GM23338 (cell line): Measurements from ENCODE around the gene TREM2. TPM values are rescaled to one million over a fixed set of nuclear protein-coding genes. Genes with fewer than 3 reads are reported as not detected.

Experiments
- ATAC-seq: fragments of 200-7000 bp; cut with Tn5 transposase; 3 replicates; pipeline ENCODE4 v1.9.1; 2020
- DNase-seq: peaks from one replicate; pipeline ENCODE4 v3.0.0-alpha.2; 2015; ENCODE audit warnings: low spot score
- H2AFZ ChIP-seq: fragments of 200-600 bp; sonication (generic); 2 replicates; pipeline ENCODE4 v1.8.0; 2016; ENCODE audit warnings: antibody characterized with exemption, mild to moderate bottlenecking, moderate library complexity
- H3F3A ChIP-seq: fragments of 200-600 bp; sonication (generic); replicated peaks from 2 replicates; pipeline ENCODE4 v1.8.0; 2017; ENCODE audit warnings: antibody characterized with exemption, mixed run types, low read depth
- H3K27ac ChIP-seq: fragments of 200-600 bp; sonication (generic); 2 replicates; pipeline ENCODE4 v1.6.1; 2016; ENCODE audit warnings: low read depth
- H3K27me3 ChIP-seq: fragments of 200-600 bp; sonication (generic); 2 replicates; pipeline ENCODE4 v1.8.0; 2016; ENCODE audit warnings: mild to moderate bottlenecking, mixed run types, moderate library complexity; ENCODE audit not compliant: insufficient read depth
- H3K36me3 ChIP-seq: fragments of 200-600 bp; sonication (generic); 2 replicates; pipeline ENCODE4 v1.8.0; 2016; ENCODE audit warnings: mild to moderate bottlenecking; ENCODE audit not compliant: insufficient read depth
- H3K4me1 ChIP-seq: fragments of 200-600 bp; sonication (generic); 2 replicates; pipeline ENCODE4 v1.8.0; 2016; ENCODE audit warnings: mild to moderate bottlenecking, moderate library complexity; ENCODE audit not compliant: insufficient read depth
- H3K4me2 ChIP-seq: fragments of 200-600 bp; sonication (generic); 2 replicates; pipeline ENCODE4 v1.7.1; 2017; ENCODE audit warnings: mixed run types
- H3K4me3 ChIP-seq: fragments of 200-600 bp; sonication (generic); 2 replicates; pipeline ENCODE4 v1.6.1; 2016; ENCODE audit warnings: mixed run types
- H3K79me2 ChIP-seq: fragments of 200-600 bp; sonication (generic); replicated peaks from 2 replicates; pipeline ENCODE4 v1.8.0; 2017; ENCODE audit warnings: mild to moderate bottlenecking; ENCODE audit not compliant: insufficient read depth
- H3K9me2 ChIP-seq: fragments of 200-600 bp; sonication (generic); 2 replicates; pipeline ENCODE4 v1.8.0; 2017; ENCODE audit not compliant: insufficient read depth
- H4K20me1 ChIP-seq: fragments of 200-600 bp; sonication (generic); replicated peaks from 2 replicates; pipeline ENCODE4 v1.8.0; 2017; ENCODE audit warnings: mild to moderate bottlenecking; ENCODE audit not compliant: insufficient read depth
- H3K27ac Mint-ChIP-seq: 2 replicates; pipeline ENCODE4 v1.8.0; 2020; ENCODE audit warnings: inconsistent platforms, mild to moderate bottlenecking, moderate library complexity, mixed read lengths
- H3K27me3 Mint-ChIP-seq: 3 replicates; pipeline ENCODE4 v1.8.0; 2022; ENCODE audit warnings: low read depth, mild to moderate bottlenecking, moderate library complexity, mixed read lengths, inconsistent platforms; ENCODE audit not compliant: insufficient read depth, poor library complexity
- H3K36me3 Mint-ChIP-seq: 3 replicates; pipeline ENCODE4 v1.8.0; 2021; ENCODE audit warnings: low read depth, mild to moderate bottlenecking, inconsistent platforms, moderate library complexity, mixed read lengths
- H3K4me1 Mint-ChIP-seq: 3 replicates; pipeline ENCODE4 v1.8.0; 2020; ENCODE audit warnings: mild to moderate bottlenecking, inconsistent platforms, mixed read lengths
- H3K4me3 Mint-ChIP-seq: 3 replicates; pipeline ENCODE4 v1.8.0; 2021; ENCODE audit warnings: moderate library complexity, mild to moderate bottlenecking, inconsistent platforms, mixed read lengths
- H3K9me3 Mint-ChIP-seq: 3 replicates; pipeline ENCODE4 v1.8.0; 2020; ENCODE audit warnings: moderate library complexity, mild to moderate bottlenecking, inconsistent platforms, mixed read lengths
- CREB1 ChIP-seq: fragments of 250-450 bp; sonication (Bioruptor Pico); IDR thresholded peaks from 2 replicates; pipeline ENCODE4 v1.5.0; 2020; ENCODE audit warnings: low read depth, mild to moderate bottlenecking, moderate library complexity
- ETS1 ChIP-seq: IDR thresholded peaks from 2 replicates; pipeline ENCODE4 v1.6.1; 2016; ENCODE audit warnings: antibody characterized with exemption
- EZH2 ChIP-seq: fragments of 200-600 bp; sonication (generic); IDR thresholded peaks from one replicate; pipeline ENCODE4 v1.8.0; 2017; ENCODE audit warnings: antibody characterized with exemption, mild to moderate bottlenecking, low read depth; ENCODE audit not compliant: unreplicated experiment
- EZH2phosphoT487 ChIP-seq: fragments of 200-600 bp; sonication (generic); IDR thresholded peaks from one replicate; pipeline ENCODE4 v1.8.1; 2018; ENCODE audit warnings: antibody characterized with exemption; ENCODE audit not compliant: unreplicated experiment
- JUNB ChIP-seq: IDR thresholded peaks from one replicate; pipeline ENCODE4 v1.6.1; 2016; ENCODE audit warnings: antibody characterized with exemption; ENCODE audit not compliant: unreplicated experiment
- NANOG ChIP-seq: IDR thresholded peaks from 2 replicates; pipeline ENCODE4 v1.6.1; 2016; ENCODE audit warnings: antibody characterized with exemption, borderline replicate concordance
- POLR2AphosphoS5 ChIP-seq: IDR thresholded peaks from 2 replicates; pipeline ENCODE4 v1.6.1; 2016; ENCODE audit warnings: antibody characterized with exemption, low read depth
- REST ChIP-seq: IDR thresholded peaks from one replicate; pipeline ENCODE4 v1.6.1; 2018; ENCODE audit warnings: antibody characterized with exemption; ENCODE audit not compliant: unreplicated experiment
- STAT1 ChIP-seq: IDR thresholded peaks from one replicate; pipeline ENCODE4 v1.6.1; 2016; ENCODE audit warnings: antibody characterized with exemption; ENCODE audit not compliant: unreplicated experiment
- ZNF114 ChIP-seq: fragments of 250-450 bp; sonication (Bioruptor Pico); IDR thresholded peaks from 2 replicates; pipeline ENCODE4 v1.5.0; 2020; ENCODE audit warnings: mild to moderate bottlenecking, moderate library complexity
- ZNF331 ChIP-seq: fragments of 250-450 bp; sonication (Bioruptor Pico); IDR thresholded peaks from 2 replicates; pipeline ENCODE4 v1.5.0; 2020; ENCODE audit warnings: low read depth, mild to moderate bottlenecking, moderate library complexity
- polyA plus RNA-seq: library from polyadenylated mRNA; unstranded; fragments of >200 nt; fragmentation: Nextera tagmentation; extraction: Ambion mirVana; gene quantifications from 2 replicates; pipeline ENCODE4 v1.2.1, GENCODE V29; 2016
- total RNA-seq: library from RNA; depleted of rRNA; stranded (reverse); fragments of >200 nt; shearing (Covaris generic); gene quantifications from 2 replicates; pipeline ENCODE4 v1.2.3, GENCODE V29; 2014
- TF ChIP-seq, protein P1 (sequence below): fragments of 250-450 bp; sonication (Bioruptor Pico); IDR thresholded peaks from 2 replicates; pipeline ENCODE4 v1.5.0; 2020; ENCODE audit warnings: mild to moderate bottlenecking, moderate library complexity
- TF ChIP-seq, protein P2 (sequence below), 2 experiments: fragments of 200-600 bp in 1 of 2; sonication (generic) in 1 of 2; conservative IDR thresholded peaks; 2 replicates each; pipeline versions ENCODE4 v1.5.1 to v1.6.1; 2016 to 2017; ENCODE audit warnings: antibody characterized with exemption in 2 of 2, low read depth in 2 of 2, mild to moderate bottlenecking in 2 of 2, moderate library complexity in 1 of 2

TREM2 gene
- total and polyA plus RNA-seq, 2 experiments from 2014 or later = not detected

DNA sequence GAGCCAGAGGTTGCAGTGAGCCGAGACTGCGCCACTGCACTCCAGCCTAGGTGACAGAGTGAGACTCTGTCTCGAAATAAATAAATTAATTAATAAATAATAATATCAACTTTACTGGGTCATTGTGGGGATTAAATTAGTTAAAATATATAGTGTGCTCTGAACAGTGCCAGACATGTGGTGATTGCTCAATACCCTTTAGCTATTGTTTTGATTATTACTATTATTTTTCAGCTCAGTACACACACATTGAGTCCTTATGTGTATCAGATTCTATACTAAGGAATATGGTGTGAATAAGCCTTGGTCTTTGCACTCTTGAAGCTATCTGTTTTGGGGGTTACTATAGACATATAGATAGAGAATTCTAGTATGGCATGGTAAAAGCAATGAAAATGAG lies 37.6 kb downstream of the TREM2 start:
- H3K4me3 Mint-ChIP-seq = no peak overlapping the region
- Histone ChIP-seq H3K27ac (no peak overlapping the region), H3K4me1 (no peaks in the 10 kb centered on the region), H3K4me3 (no peak overlapping the region), H3K9me2 (no peaks in the 10 kb centered on the region), H3K79me2 (no peaks in the 10 kb centered on the region), H3K4me2 (no peak overlapping the region), H3K36me3 (no peaks in the 10 kb centered on the region), H2AFZ (no peak overlapping the region), H4K20me1 (no peaks in the 10 kb centered on the region), H3F3A (no peaks in the 10 kb centered on the region), H3K27me3 (no peaks in the 10 kb centered on the region)
- no peak for TF ChIP-seq NANOG
- no peak for TF ChIP-seq ZNF331 (CRISPR knock-in tag)
- TF ChIP-seq JUNB = no peak
- TF ChIP-seq STAT1 = no peak
- TF ChIP-seq, protein P1, sequence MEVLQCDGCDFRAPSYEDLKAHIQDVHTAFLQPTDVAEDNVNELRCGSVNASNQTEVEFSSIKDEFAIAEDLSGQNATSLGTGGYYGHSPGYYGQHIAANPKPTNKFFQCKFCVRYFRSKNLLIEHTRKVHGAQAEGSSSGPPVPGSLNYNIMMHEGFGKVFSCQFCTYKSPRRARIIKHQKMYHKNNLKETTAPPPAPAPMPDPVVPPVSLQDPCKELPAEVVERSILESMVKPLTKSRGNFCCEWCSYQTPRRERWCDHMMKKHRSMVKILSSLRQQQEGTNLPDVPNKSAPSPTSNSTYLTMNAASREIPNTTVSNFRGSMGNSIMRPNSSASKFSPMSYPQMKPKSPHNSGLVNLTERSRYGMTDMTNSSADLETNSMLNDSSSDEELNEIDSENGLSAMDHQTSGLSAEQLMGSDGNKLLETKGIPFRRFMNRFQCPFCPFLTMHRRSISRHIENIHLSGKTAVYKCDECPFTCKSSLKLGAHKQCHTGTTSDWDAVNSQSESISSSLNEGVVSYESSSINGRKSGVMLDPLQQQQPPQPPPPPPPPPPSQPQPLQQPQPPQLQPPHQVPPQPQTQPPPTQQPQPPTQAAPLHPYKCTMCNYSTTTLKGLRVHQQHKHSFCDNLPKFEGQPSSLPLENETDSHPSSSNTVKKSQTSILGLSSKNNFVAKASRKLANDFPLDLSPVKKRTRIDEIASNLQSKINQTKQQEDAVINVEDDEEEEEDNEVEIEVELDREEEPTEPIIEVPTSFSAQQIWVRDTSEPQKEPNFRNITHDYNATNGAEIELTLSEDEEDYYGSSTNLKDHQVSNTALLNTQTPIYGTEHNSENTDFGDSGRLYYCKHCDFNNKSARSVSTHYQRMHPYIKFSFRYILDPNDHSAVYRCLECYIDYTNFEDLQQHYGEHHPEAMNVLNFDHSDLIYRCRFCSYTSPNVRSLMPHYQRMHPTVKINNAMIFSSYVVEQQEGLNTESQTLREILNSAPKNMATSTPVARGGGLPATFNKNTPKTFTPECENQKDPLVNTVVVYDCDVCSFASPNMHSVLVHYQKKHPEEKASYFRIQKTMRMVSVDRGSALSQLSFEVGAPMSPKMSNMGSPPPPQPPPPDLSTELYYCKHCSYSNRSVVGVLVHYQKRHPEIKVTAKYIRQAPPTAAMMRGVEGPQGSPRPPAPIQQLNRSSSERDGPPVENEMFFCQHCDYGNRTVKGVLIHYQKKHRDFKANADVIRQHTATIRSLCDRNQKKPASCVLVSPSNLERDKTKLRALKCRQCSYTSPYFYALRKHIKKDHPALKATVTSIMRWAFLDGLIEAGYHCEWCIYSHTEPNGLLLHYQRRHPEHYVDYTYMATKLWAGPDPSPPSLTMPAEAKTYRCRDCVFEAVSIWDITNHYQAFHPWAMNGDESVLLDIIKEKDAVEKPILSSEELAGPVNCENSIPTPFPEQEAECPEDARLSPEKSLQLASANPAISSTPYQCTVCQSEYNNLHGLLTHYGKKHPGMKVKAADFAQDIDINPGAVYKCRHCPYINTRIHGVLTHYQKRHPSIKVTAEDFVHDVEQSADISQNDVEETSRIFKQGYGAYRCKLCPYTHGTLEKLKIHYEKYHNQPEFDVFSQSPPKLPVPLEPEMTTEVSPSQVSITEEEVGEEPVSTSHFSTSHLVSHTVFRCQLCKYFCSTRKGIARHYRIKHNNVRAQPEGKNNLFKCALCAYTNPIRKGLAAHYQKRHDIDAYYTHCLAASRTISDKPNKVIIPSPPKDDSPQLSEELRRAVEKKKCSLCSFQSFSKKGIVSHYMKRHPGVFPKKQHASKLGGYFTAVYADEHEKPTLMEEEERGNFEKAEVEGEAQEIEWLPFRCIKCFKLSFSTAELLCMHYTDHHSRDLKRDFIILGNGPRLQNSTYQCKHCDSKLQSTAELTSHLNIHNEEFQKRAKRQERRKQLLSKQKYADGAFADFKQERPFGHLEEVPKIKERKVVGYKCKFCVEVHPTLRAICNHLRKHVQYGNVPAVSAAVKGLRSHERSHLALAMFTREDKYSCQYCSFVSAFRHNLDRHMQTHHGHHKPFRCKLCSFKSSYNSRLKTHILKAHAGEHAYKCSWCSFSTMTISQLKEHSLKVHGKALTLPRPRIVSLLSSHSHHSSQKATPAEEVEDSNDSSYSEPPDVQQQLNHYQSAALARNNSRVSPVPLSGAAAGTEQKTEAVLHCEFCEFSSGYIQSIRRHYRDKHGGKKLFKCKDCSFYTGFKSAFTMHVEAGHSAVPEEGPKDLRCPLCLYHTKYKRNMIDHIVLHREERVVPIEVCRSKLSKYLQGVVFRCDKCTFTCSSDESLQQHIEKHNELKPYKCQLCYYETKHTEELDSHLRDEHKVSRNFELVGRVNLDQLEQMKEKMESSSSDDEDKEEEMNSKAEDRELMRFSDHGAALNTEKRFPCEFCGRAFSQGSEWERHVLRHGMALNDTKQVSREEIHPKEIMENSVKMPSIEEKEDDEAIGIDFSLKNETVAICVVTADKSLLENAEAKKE = no peak
- TF ChIP-seq POLR2AphosphoS5 = no peak
- TF ChIP-seq EZH2phosphoT487 = no peak
- TF ChIP-seq, protein P2, sequence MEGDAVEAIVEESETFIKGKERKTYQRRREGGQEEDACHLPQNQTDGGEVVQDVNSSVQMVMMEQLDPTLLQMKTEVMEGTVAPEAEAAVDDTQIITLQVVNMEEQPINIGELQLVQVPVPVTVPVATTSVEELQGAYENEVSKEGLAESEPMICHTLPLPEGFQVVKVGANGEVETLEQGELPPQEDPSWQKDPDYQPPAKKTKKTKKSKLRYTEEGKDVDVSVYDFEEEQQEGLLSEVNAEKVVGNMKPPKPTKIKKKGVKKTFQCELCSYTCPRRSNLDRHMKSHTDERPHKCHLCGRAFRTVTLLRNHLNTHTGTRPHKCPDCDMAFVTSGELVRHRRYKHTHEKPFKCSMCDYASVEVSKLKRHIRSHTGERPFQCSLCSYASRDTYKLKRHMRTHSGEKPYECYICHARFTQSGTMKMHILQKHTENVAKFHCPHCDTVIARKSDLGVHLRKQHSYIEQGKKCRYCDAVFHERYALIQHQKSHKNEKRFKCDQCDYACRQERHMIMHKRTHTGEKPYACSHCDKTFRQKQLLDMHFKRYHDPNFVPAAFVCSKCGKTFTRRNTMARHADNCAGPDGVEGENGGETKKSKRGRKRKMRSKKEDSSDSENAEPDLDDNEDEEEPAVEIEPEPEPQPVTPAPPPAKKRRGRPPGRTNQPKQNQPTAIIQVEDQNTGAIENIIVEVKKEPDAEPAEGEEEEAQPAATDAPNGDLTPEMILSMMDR (conservative IDR thresholded peaks at IDR 0.05; ENCODE audit: low read depth in 2 of 2) = no peak
- no peak for TF ChIP-seq ETS1
- no peak for TF ChIP-seq REST
- TF ChIP-seq ZNF114 (CRISPR knock-in tag) = no peak
- no peak for TF ChIP-seq CREB1
- TF ChIP-seq EZH2 = no peak
- H3K27me3 Mint-ChIP-seq = peaks cover 1% of the 10 kb centered on the region
- no peaks in the 10 kb centered on the region; the same call in 2 of the 3 replicates for H3K36me3 Mint-ChIP-seq
- no peaks in the 10 kb centered on the region; the same call in 2 of the 3 replicates for H3K9me3 Mint-ChIP-seq
- ATAC-seq (no peak), DNase-seq (no peak)
- H3K27ac Mint-ChIP-seq = no peak overlapping the region
- no peaks in the 10 kb centered on the region for H3K4me1 Mint-ChIP-seq
